GM19452 (cell line): ENCODE data around the gene MED1.
"Not testable (repeated sequence)": the region's sequence is repeated elsewhere in the genome, so short reads cannot be mapped to it uniquely, and the experiment has no call there.

ENCODE experiments used
- ATAC-seq: cut with Tn5 transposase; IDR thresholded peaks from one replicate; pipeline ENCODE4 v1.9.1; 2021; ENCODE audit not compliant: unreplicated experiment

MED1 gene

GRCh38 chr17:39450847-39451581, at the start of gene MED1:
Gene MED1, minus strand, starts transcription at chr17:39451263. Its CDS starts 201 bp downstream, at chr17:39451062.
- peak; percentile 92 for ATAC-seq

GRCh38 chr17:39496921-39497320, 45.9 kb upstream of the MED1 start:
- not testable (repeated sequence) for ATAC-seq

GRCh38 chr17:39487946-39488345, 36.9 kb upstream of the MED1 start:
- ATAC-seq: no peak

- not testable (repeated sequence) for ATAC-seq
Observed at GRCh38 chr17:39487490-39487889, 36.4 kb upstream of the MED1 start.

- ATAC-seq: no peak
Observed at GRCh38 chr17:39486242-39486641, 35.2 kb upstream of the MED1 start.

GRCh38 chr17:39485555-39485954, 34.5 kb upstream of the MED1 start:
- no peak for ATAC-seq

GRCh38 chr17:39484178-39484577, 33.1 kb upstream of the MED1 start:
- ATAC-seq: no peak

GRCh38 chr17:39483506-39483905, 32.4 kb upstream of the MED1 start:
- no peak for ATAC-seq

GRCh38 chr17:39479631-39480030, 28.6 kb upstream of the MED1 start:
- ATAC-seq: not testable (repeated sequence)

- no peak for ATAC-seq
Observed at GRCh38 chr17:39473310-39473709, 22.2 kb upstream of the MED1 start.

- ATAC-seq: not testable (repeated sequence)
Observed at GRCh38 chr17:39468610-39469009, 17.5 kb upstream of the MED1 start.

GRCh38 chr17:39464639-39465181, 13.6 kb upstream of the MED1 start:
- not testable (repeated sequence) for ATAC-seq

- no peak for ATAC-seq
Observed at GRCh38 chr17:39462631-39463375, 11.7 kb upstream of the MED1 start.

GRCh38 chr17:39461926-39462569, 11.0 kb upstream of the MED1 start:
- ATAC-seq: peak; percentile 40

GRCh38 chr17:39461113-39461925, 10.3 kb upstream of the MED1 start, which contains the start of gene CDK12:
Gene CDK12, plus strand, starts transcription at chr17:39461486. Its CDS starts 586 bp downstream, at chr17:39462072.
- ATAC-seq: peak; percentile 74

GRCh38 chr17:39455919-39456318, 4.9 kb upstream of the MED1 start:
- no peak for ATAC-seq

GRCh38 chr17:39450051-39450450, 1.0 kb downstream of the MED1 start:
- ATAC-seq: no peak

GRCh38 chr17:39447561-39447960, 3.5 kb downstream of the MED1 start:
- ATAC-seq: no peak

- no peak for ATAC-seq
Observed at GRCh38 chr17:39443326-39443725, 7.7 kb downstream of the MED1 start.

- ATAC-seq: not testable (repeated sequence)
Observed at GRCh38 chr17:39439868-39440267, 11.2 kb downstream of the MED1 start.
